HG02759 (cell line): ENCODE results near the gene TIMELESS.
"Not testable (repeated sequence)": the region's sequence is repeated elsewhere in the genome, so short reads cannot be mapped to it uniquely, and the experiment has no call there.

Experiments used
- ATAC-seq: cut with Tn5 transposase; IDR thresholded peaks from one replicate; pipeline ENCODE4 v1.9.1; 2021; ENCODE audit warnings: mild to moderate bottlenecking, moderate library complexity; ENCODE audit not compliant: unreplicated experiment

Gene TIMELESS, protein sequence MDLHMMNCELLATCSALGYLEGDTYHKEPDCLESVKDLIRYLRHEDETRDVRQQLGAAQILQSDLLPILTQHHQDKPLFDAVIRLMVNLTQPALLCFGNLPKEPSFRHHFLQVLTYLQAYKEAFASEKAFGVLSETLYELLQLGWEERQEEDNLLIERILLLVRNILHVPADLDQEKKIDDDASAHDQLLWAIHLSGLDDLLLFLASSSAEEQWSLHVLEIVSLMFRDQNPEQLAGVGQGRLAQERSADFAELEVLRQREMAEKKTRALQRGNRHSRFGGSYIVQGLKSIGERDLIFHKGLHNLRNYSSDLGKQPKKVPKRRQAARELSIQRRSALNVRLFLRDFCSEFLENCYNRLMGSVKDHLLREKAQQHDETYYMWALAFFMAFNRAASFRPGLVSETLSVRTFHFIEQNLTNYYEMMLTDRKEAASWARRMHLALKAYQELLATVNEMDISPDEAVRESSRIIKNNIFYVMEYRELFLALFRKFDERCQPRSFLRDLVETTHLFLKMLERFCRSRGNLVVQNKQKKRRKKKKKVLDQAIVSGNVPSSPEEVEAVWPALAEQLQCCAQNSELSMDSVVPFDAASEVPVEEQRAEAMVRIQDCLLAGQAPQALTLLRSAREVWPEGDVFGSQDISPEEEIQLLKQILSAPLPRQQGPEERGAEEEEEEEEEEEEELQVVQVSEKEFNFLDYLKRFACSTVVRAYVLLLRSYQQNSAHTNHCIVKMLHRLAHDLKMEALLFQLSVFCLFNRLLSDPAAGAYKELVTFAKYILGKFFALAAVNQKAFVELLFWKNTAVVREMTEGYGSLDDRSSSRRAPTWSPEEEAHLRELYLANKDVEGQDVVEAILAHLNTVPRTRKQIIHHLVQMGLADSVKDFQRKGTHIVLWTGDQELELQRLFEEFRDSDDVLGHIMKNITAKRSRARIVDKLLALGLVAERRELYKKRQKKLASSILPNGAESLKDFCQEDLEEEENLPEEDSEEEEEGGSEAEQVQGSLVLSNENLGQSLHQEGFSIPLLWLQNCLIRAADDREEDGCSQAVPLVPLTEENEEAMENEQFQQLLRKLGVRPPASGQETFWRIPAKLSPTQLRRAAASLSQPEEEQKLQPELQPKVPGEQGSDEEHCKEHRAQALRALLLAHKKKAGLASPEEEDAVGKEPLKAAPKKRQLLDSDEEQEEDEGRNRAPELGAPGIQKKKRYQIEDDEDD

GRCh38 chr12:56448860-56449621 lies at the start of gene TIMELESS:
Gene TIMELESS (minus strand): TSS chr12:56449426. CDS start chr12:56434170, 15,256 bp downstream.
- ATAC-seq: peak; percentile 96

- not testable (repeated sequence) for ATAC-seq
Observed at GRCh38 chr12:56498126-56498902, 49.1 kb upstream of the TIMELESS start.

GRCh38 chr12:56496704-56497103 lies 47.5 kb upstream of the TIMELESS start:
- ATAC-seq: not testable (repeated sequence)

DNA sequence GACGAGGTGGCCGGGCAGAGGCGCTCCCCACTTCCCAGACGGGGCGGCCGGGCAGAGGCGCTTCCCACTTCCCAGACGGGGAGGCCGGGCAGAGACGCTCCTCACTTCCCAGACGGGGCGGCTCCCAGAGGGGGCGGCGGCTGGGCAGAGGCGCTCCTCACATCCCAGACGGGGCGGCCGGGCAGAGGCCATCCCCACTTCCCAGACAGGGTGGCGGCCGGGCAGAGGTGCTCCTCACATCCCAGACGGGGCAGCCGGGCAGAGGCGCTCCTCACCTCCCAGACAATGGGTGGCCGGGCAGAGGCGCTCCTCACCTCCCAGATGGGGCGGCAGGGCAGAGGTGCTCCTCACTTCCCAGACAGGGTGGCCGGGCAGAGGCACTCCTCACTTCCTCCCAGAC lies 45.3 kb upstream of the TIMELESS start:
- not testable (repeated sequence) for ATAC-seq

GRCh38 chr12:56494106-56494415 lies 44.8 kb upstream of the TIMELESS start:
- not testable (repeated sequence) for ATAC-seq

GRCh38 chr12:56493409-56494105 lies 44.3 kb upstream of the TIMELESS start:
- ATAC-seq: not testable (repeated sequence)

- ATAC-seq: no peak
Observed at GRCh38 chr12:56490360-56490759, 41.1 kb upstream of the TIMELESS start.

- peak; percentile 93 for ATAC-seq
Observed at GRCh38 chr12:56488041-56488955, 39.1 kb upstream of the TIMELESS start, which contains the start of gene GLS2. Gene GLS2 (minus strand): TSS chr12:56488161. CDS start chr12:56488118, 43 bp downstream.

DNA sequence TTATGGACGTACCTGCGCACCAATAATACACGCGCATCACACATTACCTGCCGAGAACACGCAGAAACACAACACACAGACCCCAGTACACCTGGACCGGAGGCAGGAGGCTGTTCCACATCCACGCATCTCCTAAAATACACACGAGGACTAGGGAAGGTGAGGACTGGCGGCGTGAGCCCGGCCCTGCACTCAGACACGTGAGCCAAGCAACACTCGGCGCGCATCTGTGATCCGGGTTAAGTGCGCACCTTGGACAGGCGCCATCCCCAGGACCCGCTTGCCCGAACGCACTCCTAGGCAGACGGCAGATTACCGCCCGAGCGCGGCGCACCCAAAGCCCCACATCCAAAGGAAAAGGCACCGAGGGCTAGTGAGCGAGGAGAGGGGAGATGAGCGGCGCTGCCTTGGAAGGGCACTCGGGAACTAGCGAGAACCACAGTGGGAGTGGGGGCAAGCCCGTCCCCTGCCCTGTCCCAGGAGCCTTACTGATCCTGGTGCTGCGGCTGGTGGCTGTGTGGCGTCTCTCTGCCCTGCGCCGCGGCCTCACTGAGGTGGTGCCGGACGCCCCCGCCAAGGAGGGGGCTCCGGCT lies 38.3 kb upstream of the TIMELESS start:
- peak; percentile 31 for ATAC-seq

- no peak for ATAC-seq
Observed at GRCh38 chr12:56486694-56487093, 37.5 kb upstream of the TIMELESS start.

DNA sequence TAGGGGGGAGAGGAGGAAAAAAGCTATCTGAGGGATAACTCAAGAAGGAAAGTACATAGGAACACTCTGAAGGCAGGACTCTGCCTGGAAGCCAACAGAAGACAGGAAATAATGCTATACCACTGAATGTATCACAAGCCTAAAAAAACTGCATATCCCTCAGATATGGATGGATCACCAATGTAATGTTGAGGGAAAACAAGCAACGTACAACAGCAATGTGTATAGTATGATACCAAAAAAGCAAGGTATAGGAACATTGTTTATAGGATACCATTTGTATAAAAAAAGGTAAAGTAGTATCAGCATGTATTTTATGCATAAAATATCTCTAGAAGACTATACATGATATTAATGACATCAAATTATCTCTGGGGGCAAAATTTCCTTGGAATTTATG lies 35.3 kb upstream of the TIMELESS start:
- ATAC-seq: no peak

DNA sequence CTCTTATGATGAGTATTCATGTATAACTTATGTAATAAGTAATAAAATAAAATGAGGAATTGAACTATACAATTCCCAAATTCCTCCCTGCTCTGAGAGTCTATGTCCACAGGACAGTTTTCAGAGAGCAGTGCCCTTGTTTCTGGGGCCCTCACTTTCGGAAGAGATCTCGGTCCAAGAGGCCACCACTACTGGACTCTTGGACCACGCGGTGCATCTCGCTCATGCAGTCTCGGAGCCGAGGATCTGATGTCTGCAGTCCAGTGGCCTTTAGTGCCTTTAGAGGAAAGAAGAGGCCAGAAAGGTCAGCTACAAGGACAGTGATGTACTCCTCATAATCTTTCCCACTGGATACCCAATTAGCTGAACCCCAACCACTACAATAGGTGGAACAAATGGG lies 30.4 kb upstream of the TIMELESS start:
- ATAC-seq: no peak

- no peak for ATAC-seq
Observed at GRCh38 chr12:56477521-56478225, 28.4 kb upstream of the TIMELESS start.

DNA sequence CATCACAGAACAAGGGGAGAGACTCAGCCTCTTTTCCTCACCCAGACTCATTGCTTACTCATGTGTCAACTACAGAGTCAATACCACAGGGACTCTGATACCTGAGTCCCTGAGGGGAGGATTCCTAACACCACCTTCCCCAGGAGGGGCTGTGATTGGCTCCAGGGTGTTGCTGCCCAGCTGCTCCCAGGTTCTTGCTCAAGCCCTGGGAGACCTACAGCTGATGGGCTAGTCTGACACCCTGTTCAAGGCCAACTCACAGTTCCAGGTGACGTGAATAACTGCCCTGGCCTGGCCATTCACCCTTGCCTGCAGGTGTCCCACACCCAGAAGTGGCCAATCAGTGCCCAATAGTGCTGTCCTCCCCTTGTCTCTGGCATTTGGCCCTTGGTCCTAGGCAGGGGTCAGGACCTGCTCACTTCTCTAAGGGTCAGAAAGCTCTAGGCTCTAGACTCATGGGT lies 27.8 kb upstream of the TIMELESS start:
- ATAC-seq: no peak

- ATAC-seq: no peak
Observed at GRCh38 chr12:56476143-56476542, 26.9 kb upstream of the TIMELESS start.

DNA sequence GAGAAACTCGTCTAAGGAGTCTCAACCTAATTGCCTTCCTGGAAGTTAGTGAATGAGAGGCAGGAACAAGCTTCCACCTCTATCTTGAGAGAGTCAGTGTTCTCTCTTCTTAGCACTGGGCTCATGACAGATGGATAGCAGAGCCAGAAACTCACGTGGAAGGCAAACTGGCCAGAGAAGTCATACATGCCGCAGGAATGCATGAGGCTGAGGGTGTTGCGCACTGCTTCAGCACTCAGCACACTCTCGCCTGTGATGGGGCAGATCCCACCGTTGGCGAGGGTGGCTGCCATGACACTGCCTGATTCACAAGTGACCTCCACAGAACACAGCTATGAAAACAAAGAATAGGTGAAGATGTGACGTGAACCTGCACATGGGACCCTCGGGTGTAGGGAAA lies 25.2 kb upstream of the TIMELESS start:
- ATAC-seq: no peak
